T-helper 2 cell treated with Interferon-gamma antibody and Interleukin-4, amounts not matched to agents 5 μg/mL and 100 μg/mL, for 36 hours (primary cell): Measurements from ENCODE around the gene CCDC30.
"Not testable (repeated sequence)": the region's sequence is repeated elsewhere in the genome, so short reads cannot be mapped to it uniquely, and the experiment has no call there.

Experiments
- DNase-seq: peaks from one replicate; pipeline ENCODE4 v3.0.0; 2021; ENCODE audit warnings: low spot score
- H3K27ac Mint-ChIP-seq: one replicate; pipeline ENCODE4 v1.8.0; 2021; ENCODE audit warnings: mild to moderate bottlenecking, mixed read lengths
- H3K27me3 Mint-ChIP-seq: one replicate; pipeline ENCODE4 v1.8.0; 2021; ENCODE audit warnings: low read depth, mixed read lengths
- H3K36me3 Mint-ChIP-seq: one replicate; pipeline ENCODE4 v1.8.0; 2021; ENCODE audit warnings: low read depth, mixed read lengths
- H3K4me1 Mint-ChIP-seq: one replicate; pipeline ENCODE4 v1.8.0; 2021; ENCODE audit warnings: low read depth, mixed read lengths
- H3K4me3 Mint-ChIP-seq: one replicate; pipeline ENCODE4 v1.8.0; 2022; ENCODE audit warnings: mild to moderate bottlenecking, moderate library complexity, mixed read lengths
- H3K9me3 Mint-ChIP-seq: one replicate; pipeline ENCODE4 v1.8.0; 2021; ENCODE audit warnings: mixed read lengths

The CCDC30 gene

GRCh38 chr1:42660907-42661500, 197.9 kb downstream of the CCDC30 start:
- peaks cover 32% of the 10 kb centered on the region for H3K36me3 Mint-ChIP-seq
- peak overlapping the region; percentile 62 for H3K4me3 Mint-ChIP-seq

GRCh38 chr1:42669936-42670335, 206.8 kb downstream of the CCDC30 start:
- Mint-ChIP-seq H3K4me1 (peaks cover 2% of the 10 kb centered on the region), H3K36me3 (peaks cover 49% of the 10 kb centered on the region), H3K27me3 (no peaks in the 10 kb centered on the region), H3K4me3 (no peak overlapping the region), H3K27ac (no peak overlapping the region), H3K9me3 (no peaks in the 10 kb centered on the region)
- no peak for DNase-seq

More at GRCh38 chr1:42660907-42661500, 197.9 kb downstream of the CCDC30 start:
- Mint-ChIP-seq H3K9me3 (no peaks in the 10 kb centered on the region), H3K4me1 (peaks cover 38% of the 10 kb centered on the region), H3K27me3 (no peaks in the 10 kb centered on the region), H3K27ac (peak overlapping the region; percentile 91)
- DNase-seq = no peak

- peaks cover 2% of the 10 kb centered on the region for H3K4me1 Mint-ChIP-seq
- H3K27me3 Mint-ChIP-seq = no peaks in the 10 kb centered on the region
- DNase-seq = no peak
- peaks cover 53% of the 10 kb centered on the region for H3K36me3 Mint-ChIP-seq
- no peaks in the 10 kb centered on the region for H3K9me3 Mint-ChIP-seq
- H3K4me3 Mint-ChIP-seq = no peak overlapping the region
- no peak overlapping the region for H3K27ac Mint-ChIP-seq
Measured at GRCh38 chr1:42670425-42670824, 207.3 kb downstream of the CCDC30 start.

GRCh38 chr1:42674214-42674613, 211.1 kb downstream of the CCDC30 start:
- H3K4me3 Mint-ChIP-seq = no peak overlapping the region
- H3K27ac Mint-ChIP-seq = no peak overlapping the region
- H3K27me3 Mint-ChIP-seq = no peaks in the 10 kb centered on the region
- no peak for DNase-seq
- peaks cover 5% of the 10 kb centered on the region for H3K4me1 Mint-ChIP-seq
- no peaks in the 10 kb centered on the region for H3K9me3 Mint-ChIP-seq
- peaks cover 40% of the 10 kb centered on the region for H3K36me3 Mint-ChIP-seq

DNA sequence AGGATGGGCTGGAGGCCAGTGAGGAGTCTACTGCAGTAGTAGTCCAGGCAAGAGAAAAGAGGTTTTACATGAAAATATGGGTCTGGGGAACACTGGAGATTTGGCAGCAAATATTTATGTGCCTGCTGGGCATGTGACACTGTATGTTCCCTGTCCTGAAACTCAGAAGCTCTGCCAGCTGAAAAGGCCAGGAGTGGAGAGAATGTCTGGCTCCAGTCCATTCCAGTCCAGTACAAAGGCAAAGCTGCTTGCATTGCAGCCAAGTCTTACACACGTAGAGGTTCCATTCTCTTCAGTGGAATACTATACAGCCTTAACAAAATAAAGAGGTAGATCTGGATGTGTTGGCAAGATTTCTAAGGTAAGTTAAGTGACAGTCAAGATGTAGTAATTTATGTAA, 211.6 kb downstream of the CCDC30 start:
- Mint-ChIP-seq H3K27me3 (no peaks in the 10 kb centered on the region), H3K4me1 (peaks cover 5% of the 10 kb centered on the region), H3K36me3 (peaks cover 39% of the 10 kb centered on the region), H3K9me3 (no peaks in the 10 kb centered on the region), H3K4me3 (no peak overlapping the region), H3K27ac (no peak overlapping the region)
- DNase-seq = no peak

- Mint-ChIP-seq H3K9me3 (no peaks in the 10 kb centered on the region), H3K27ac (no peak overlapping the region), H3K4me1 (peaks cover 13% of the 10 kb centered on the region), H3K27me3 (no peaks in the 10 kb centered on the region), H3K36me3 (peaks cover 36% of the 10 kb centered on the region), H3K4me3 (no peak overlapping the region)
- DNase-seq = no peak
Measured at GRCh38 chr1:42675467-42675866, 212.4 kb downstream of the CCDC30 start.

GRCh38 chr1:42676534-42677087, 213.5 kb downstream of the CCDC30 start:
- H3K4me3 Mint-ChIP-seq = no peak overlapping the region
- peaks cover 33% of the 10 kb centered on the region for H3K36me3 Mint-ChIP-seq
- no peak for DNase-seq
- H3K9me3 Mint-ChIP-seq = no peaks in the 10 kb centered on the region
- H3K4me1 Mint-ChIP-seq = peaks cover 20% of the 10 kb centered on the region
- no peaks in the 10 kb centered on the region for H3K27me3 Mint-ChIP-seq
- no peak overlapping the region for H3K27ac Mint-ChIP-seq

DNA sequence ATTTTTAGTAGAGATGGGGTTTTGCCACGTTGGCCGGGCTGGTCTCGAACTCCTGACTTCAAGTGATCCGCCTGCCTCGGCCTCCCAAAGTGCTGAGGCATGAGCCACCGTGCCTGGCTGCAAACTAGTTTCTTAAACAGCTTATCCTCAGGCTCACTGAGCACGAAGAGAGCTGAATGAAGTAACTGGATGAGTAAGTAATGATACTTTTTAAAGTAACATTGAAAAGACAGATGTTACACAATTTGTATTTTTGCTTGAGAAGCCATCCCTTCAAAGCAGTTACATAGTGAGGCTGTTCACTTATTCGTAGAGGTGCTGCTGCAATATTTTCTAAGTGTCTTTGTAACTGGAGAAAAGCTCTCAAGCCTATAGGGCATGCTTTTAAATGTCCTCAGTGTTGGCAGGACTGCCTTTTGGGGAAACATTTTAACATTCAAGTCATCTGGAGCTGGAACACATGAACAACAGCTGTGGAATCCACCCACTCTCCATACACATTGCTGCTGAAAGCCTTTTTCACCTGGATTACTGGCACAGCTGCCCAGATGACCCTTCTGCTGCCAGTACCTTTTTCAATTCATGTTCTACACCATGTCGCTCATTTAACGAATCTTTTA, 216.4 kb downstream of the CCDC30 start:
- no peak for DNase-seq
- H3K27ac Mint-ChIP-seq = no peak overlapping the region

DNA sequence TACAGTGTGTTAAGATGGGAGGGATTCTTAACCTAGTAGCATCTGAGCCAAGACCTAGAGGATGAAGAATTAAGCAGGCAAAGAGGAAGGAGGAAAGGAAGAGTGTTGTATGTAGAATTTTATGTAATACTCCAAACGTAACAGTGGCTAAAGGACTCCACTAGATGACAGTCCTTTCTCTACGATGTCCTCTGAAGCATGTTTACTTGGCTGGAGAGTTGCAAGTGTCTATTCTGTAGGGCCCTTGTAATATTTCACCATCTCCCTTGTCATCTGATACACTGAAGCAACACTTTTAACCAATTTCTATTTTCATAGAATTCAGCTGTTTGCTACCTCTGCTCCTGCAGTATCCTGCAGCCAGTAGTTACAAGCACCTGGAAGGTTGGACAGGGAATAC, 217.0 kb downstream of the CCDC30 start:
- Mint-ChIP-seq H3K9me3 (no peaks in the 10 kb centered on the region), H3K4me3 (peak overlapping the region; percentile 92), H3K4me1 (peaks cover 33% of the 10 kb centered on the region), H3K27ac (no peak overlapping the region), H3K27me3 (no peaks in the 10 kb centered on the region), H3K36me3 (peaks cover 40% of the 10 kb centered on the region)
- DNase-seq = no peak

More for the DNA sequence above, 216.4 kb downstream of the CCDC30 start:
- Mint-ChIP-seq H3K9me3 (no peaks in the 10 kb centered on the region), H3K4me3 (no peak overlapping the region), H3K4me1 (peaks cover 27% of the 10 kb centered on the region), H3K36me3 (peaks cover 40% of the 10 kb centered on the region), H3K27me3 (no peaks in the 10 kb centered on the region)

GRCh38 chr1:42680921-42681683, 218.0 kb downstream of the CCDC30 start:
- Mint-ChIP-seq H3K36me3 (peaks cover 38% of the 10 kb centered on the region), H3K27ac (peak overlapping the region; percentile 96), H3K4me3 (peak overlapping the region; percentile 92), H3K27me3 (no peaks in the 10 kb centered on the region), H3K9me3 (no peaks in the 10 kb centered on the region), H3K4me1 (peaks cover 40% of the 10 kb centered on the region)
- DNase-seq = no peak

DNA sequence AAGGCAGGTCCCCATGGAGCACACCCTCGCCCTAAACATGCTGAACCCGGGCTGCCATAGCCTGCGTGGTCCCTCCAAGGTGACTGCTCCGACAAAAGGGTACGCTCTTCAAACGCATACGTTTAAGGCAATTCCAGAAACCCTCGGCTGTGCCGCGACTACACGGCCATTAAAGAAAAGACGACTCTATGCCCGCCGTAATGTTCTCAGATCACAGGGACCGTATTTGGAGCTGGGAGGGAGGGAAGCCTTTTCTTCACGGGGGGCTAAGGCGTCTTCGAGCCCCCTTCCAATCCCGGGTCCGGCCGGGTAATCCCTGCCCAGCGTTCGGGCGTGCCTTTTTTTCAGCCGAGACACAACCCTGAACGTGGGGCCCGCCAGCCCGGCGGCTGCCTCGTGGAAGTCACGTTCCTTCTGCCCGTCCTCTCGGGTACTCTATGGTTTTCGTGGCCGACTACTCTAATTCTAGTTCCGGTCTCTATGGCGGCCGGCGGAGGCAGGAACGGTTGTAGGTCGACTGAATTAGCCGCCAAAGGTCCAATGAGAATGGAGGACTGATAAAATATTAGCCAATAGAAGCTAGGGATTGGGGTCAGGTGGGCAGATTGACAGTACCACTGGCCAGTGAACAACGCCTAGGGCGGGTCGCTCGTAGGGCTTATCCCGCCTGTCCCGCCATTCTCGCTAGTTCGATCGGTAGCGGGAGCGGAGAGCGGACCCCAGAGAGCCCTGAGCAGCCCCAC, 218.8 kb downstream of the CCDC30 start, which contains the start of gene YBX1:
Gene YBX1, plus strand, starts transcription at position 678 of the 743 bp plus-strand sequence. CDS start 148 bp downstream, outside the sequence.
- Mint-ChIP-seq H3K4me3 (peak within 1 kb of the TSS; percentile 97), H3K27ac (peak within 1 kb of the TSS; percentile 96), H3K27me3 (no peaks in the 10 kb centered on the region), H3K4me1 (peaks cover 46% of the 10 kb centered on the region), H3K36me3 (peaks cover 40% of the 10 kb centered on the region), H3K9me3 (no peaks in the 10 kb centered on the region)
- peak; percentile 95 for DNase-seq

DNA sequence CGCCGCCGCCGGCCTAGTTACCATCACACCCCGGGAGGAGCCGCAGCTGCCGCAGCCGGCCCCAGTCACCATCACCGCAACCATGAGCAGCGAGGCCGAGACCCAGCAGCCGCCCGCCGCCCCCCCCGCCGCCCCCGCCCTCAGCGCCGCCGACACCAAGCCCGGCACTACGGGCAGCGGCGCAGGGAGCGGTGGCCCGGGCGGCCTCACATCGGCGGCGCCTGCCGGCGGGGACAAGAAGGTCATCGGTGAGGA, 219.3 kb downstream of the CCDC30 start:
- H3K36me3 Mint-ChIP-seq = peaks cover 44% of the 10 kb centered on the region
- peaks cover 48% of the 10 kb centered on the region for H3K4me1 Mint-ChIP-seq
- DNase-seq, H3K27me3 Mint-ChIP-seq, H3K9me3 Mint-ChIP-seq: not testable (repeated sequence)
- H3K27ac Mint-ChIP-seq = peak overlapping the region; percentile 96
- peak overlapping the region; percentile 92 for H3K4me3 Mint-ChIP-seq

DNA sequence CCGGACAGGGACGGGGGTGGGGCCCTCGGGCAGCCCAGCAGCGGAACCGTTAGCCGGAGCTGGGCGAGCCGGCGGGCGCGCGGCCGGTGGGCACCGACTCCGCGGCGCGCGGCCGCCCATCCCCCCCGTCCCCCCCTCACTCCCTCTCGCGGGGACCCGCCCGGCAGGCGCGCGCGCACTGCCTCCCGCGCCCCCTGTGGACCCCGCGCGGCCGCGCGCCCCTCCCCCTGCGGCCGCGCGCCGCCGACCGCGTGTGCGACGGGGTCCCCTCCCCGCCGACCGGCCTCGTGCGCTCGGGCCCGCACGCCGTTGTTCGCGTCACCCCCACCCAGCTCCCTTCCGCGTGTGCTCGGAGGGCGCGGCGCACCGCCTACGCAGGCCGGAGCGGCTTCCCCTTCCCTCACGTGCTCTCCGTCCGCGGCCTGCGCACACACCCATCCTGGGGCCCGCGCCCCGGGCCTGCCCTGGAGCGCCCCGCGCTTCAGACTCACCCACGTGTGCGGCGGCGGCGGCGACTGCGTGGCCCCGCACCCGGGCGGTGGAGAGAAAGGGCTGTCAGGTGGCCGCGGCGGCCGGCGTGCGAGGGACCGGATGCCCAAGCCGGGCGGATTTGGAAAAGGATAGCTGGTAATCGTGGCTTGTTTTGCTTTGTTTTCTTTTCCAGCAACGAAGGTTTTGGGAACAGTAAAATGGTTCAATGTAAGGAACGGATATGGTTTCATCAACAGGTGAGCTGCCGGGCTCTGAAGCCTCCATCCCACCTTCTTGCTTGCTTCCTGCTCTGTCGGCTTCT, 219.8 kb downstream of the CCDC30 start:
- peaks cover 50% of the 10 kb centered on the region for H3K36me3 Mint-ChIP-seq

More for the DNA sequence above, 219.8 kb downstream of the CCDC30 start:
- Mint-ChIP-seq H3K4me1 (peaks cover 53% of the 10 kb centered on the region), H3K27me3 (no peaks in the 10 kb centered on the region), H3K4me3 (peak overlapping the region; percentile 97), H3K9me3 (no peaks in the 10 kb centered on the region), H3K27ac (peak overlapping the region; percentile 93)
- peak; percentile 66 for DNase-seq
